Hindlimb muscle (tissue), 1 donor: Measurements from ENCODE around the gene DSP. TPM values are rescaled to one million over a fixed set of nuclear protein-coding genes. Genes with fewer than 3 reads are reported as not detected.

Source experiments
- DNase-seq: peaks from one replicate; pipeline ENCODE4 v3.0.0-alpha.2; 2013
- polyA plus RNA-seq: library from polyadenylated mRNA; unstranded; fragments of 120-200 nt; gene quantifications from one replicate; pipeline ENCODE4 v1.2.1, GENCODE V29; 2013; ENCODE audit not compliant: insufficient read length

Gene DSP
- polyA plus RNA-seq, 1 donor = 5.7 TPM

GRCh38 chr6:7535498-7535897 lies 6.0 kb upstream of the DSP start:
- no peak for DNase-seq

- no peak for DNase-seq
Observed at GRCh38 chr6:7537565-7538174, 3.8 kb upstream of the DSP start.

GRCh38 chr6:7538484-7538883 lies 3.0 kb upstream of the DSP start:
- DNase-seq = no peak

- no peak for DNase-seq
Observed at GRCh38 chr6:7540595-7540994, 876 bp upstream of the DSP start.

- DNase-seq = no peak
Observed at GRCh38 chr6:7542065-7542873, 798 bp downstream of the DSP start.

GRCh38 chr6:7542874-7543624 lies 1.6 kb downstream of the DSP start:
- DNase-seq = no peak

GRCh38 chr6:7543789-7544424 lies 2.4 kb downstream of the DSP start:
- no peak for DNase-seq

GRCh38 chr6:7544597-7544996 lies 3.1 kb downstream of the DSP start:
- DNase-seq = no peak

- DNase-seq = no peak
Observed at GRCh38 chr6:7545316-7546019, 4.0 kb downstream of the DSP start.

GRCh38 chr6:7546020-7546369 lies 4.5 kb downstream of the DSP start:
- no peak for DNase-seq

- DNase-seq = no peak
Observed at GRCh38 chr6:7546383-7546782, 4.9 kb downstream of the DSP start.

- DNase-seq = no peak
Observed at GRCh38 chr6:7546896-7547295, 5.4 kb downstream of the DSP start.

GRCh38 chr6:7547315-7547714 lies 5.8 kb downstream of the DSP start:
- DNase-seq = no peak

- DNase-seq = no peak
Observed at GRCh38 chr6:7550433-7550801, 8.9 kb downstream of the DSP start.

- DNase-seq = no peak
Observed at GRCh38 chr6:7554533-7555275, 13.2 kb downstream of the DSP start.

- DNase-seq = no peak
Observed at GRCh38 chr6:7555671-7556070, 14.2 kb downstream of the DSP start.

- DNase-seq = no peak
Observed at GRCh38 chr6:7556394-7557106, 15.1 kb downstream of the DSP start.

GRCh38 chr6:7557652-7558051 lies 16.2 kb downstream of the DSP start:
- no peak for DNase-seq

- no peak for DNase-seq
Observed at GRCh38 chr6:7558781-7559180, 17.3 kb downstream of the DSP start.

GRCh38 chr6:7559196-7559595 lies 17.7 kb downstream of the DSP start:
- no peak for DNase-seq
